PFSK-1 (cell line): ENCODE data around the gene STX11. TPM values are rescaled to one million over a fixed set of nuclear protein-coding genes. Genes with fewer than 3 reads are reported as not detected.

Experiments used
- FOXP2 ChIP-seq: optimal IDR thresholded peaks from 2 replicates; pipeline ENCODE3; 2011; ENCODE audit warnings: borderline replicate concordance, control low read depth, inconsistent platforms; ENCODE audit not compliant: insufficient read depth; ENCODE audit errors: extremely low read length, extremely low read depth
- POLR2AphosphoS5 ChIP-seq: IDR thresholded peaks from 2 replicates; pipeline ENCODE4 v1.6.1; 2012; ENCODE audit warnings: low read depth, mild to moderate bottlenecking, control low read depth, low read length, moderate library complexity
- SIN3A ChIP-seq: IDR thresholded peaks from 2 replicates; pipeline ENCODE4 v1.6.1; 2012; ENCODE audit warnings: mild to moderate bottlenecking, low read length, moderate library complexity, borderline replicate concordance; ENCODE audit not compliant: insufficient read depth
- TAF1 ChIP-seq: IDR thresholded peaks from 2 replicates; pipeline ENCODE4 v1.6.1; 2012; ENCODE audit warnings: low read length, control low read depth, borderline replicate concordance; ENCODE audit not compliant: insufficient read depth
- polyA plus RNA-seq: library from polyadenylated mRNA; unstranded; fragments of >200 nt; gene quantifications from one replicate; pipeline ENCODE4 v1.2.1, GENCODE V29; 2012; ENCODE audit warnings: low read depth, missing spikeins; ENCODE audit not compliant: insufficient read length
- TF ChIP-seq, protein P1 (sequence below), 2 experiments: IDR thresholded peaks; 2 replicates each; pipeline versions ENCODE4 v1.6.1 to v1.8.0; 2011 to 2012; ENCODE audit warnings: low read depth in 2 of 2, low read length in 2 of 2, control low read depth in 1 of 2, inconsistent platforms in 1 of 2, mild to moderate bottlenecking in 1 of 2, moderate library complexity in 1 of 2; ENCODE audit not compliant: insufficient read depth in 1 of 2

The STX11 gene
- polyA plus RNA-seq: 1.3 TPM

- TF ChIP-seq SIN3A: no peak
Observed at GRCh38 chr6:144149894-144150709, at the start of gene STX11. TSS of gene STX11 (plus strand) at chr6:144150517. CDS start at chr6:144186628, 36,111 bp downstream.

DNA sequence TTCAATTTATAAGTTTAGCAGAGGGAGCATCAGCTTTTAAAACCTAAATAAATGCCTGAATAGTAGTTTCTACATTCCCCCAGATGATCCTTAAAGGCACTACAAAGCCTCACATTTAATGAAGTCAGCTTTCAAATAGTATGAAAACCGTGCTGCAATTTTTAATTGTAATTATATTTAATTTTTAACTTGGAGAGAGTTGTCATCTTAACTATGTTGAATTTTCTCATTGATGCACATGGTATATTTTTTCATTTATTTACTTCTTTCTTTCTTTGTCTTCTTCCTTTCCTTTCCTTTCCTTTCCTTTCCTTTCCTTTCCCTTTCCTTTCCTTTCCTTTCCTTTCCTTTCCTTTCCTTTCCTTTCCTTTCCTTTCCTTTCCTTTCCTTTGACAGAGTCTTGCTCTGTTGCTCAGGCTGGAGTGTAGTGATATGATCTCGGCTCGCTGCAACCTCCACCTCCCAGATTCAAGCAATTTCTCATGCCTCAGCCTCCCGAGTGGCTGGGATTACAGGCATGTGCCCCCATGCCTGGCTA, 47.2 kb upstream of the STX11 start:
- TF ChIP-seq POLR2AphosphoS5 (no peak), FOXP2 (no peak), TAF1 (no peak), SIN3A (no peak)
- TF ChIP-seq, protein P1, sequence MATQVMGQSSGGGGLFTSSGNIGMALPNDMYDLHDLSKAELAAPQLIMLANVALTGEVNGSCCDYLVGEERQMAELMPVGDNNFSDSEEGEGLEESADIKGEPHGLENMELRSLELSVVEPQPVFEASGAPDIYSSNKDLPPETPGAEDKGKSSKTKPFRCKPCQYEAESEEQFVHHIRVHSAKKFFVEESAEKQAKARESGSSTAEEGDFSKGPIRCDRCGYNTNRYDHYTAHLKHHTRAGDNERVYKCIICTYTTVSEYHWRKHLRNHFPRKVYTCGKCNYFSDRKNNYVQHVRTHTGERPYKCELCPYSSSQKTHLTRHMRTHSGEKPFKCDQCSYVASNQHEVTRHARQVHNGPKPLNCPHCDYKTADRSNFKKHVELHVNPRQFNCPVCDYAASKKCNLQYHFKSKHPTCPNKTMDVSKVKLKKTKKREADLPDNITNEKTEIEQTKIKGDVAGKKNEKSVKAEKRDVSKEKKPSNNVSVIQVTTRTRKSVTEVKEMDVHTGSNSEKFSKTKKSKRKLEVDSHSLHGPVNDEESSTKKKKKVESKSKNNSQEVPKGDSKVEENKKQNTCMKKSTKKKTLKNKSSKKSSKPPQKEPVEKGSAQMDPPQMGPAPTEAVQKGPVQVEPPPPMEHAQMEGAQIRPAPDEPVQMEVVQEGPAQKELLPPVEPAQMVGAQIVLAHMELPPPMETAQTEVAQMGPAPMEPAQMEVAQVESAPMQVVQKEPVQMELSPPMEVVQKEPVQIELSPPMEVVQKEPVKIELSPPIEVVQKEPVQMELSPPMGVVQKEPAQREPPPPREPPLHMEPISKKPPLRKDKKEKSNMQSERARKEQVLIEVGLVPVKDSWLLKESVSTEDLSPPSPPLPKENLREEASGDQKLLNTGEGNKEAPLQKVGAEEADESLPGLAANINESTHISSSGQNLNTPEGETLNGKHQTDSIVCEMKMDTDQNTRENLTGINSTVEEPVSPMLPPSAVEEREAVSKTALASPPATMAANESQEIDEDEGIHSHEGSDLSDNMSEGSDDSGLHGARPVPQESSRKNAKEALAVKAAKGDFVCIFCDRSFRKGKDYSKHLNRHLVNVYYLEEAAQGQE (IDR thresholded peaks at IDR 0.05; ENCODE audit: insufficient read depth in 1 of 2, low read depth in 2 of 2, low read length in 2 of 2): no peak

GRCh38 chr6:144104488-144104887, 45.8 kb upstream of the STX11 start:
- TF ChIP-seq POLR2AphosphoS5 (no peak), FOXP2 (no peak), SIN3A (no peak), TAF1 (no peak)
- TF ChIP-seq, protein P1 (IDR thresholded peaks at IDR 0.05; ENCODE audit: insufficient read depth in 1 of 2, low read depth in 2 of 2, low read length in 2 of 2): no peak

GRCh38 chr6:144104898-144105487, 45.3 kb upstream of the STX11 start:
- TF ChIP-seq, protein P1 (IDR thresholded peaks at IDR 0.05; ENCODE audit: insufficient read depth in 1 of 2, low read depth in 2 of 2, low read length in 2 of 2): no peak
- TF ChIP-seq POLR2AphosphoS5 (no peak), SIN3A (no peak), TAF1 (peak; percentile 30; the same call in 1 of the 2 replicates), FOXP2 (no peak)

GRCh38 chr6:144106206-144106605, 44.1 kb upstream of the STX11 start:
- TF ChIP-seq TAF1: no peak
- TF ChIP-seq FOXP2: no peak
- TF ChIP-seq, protein P1 (IDR thresholded peaks at IDR 0.05; ENCODE audit: insufficient read depth in 1 of 2, low read depth in 2 of 2, low read length in 2 of 2): no peak
